ENCODE data around the gene PRMT9.
A peak's percentile ranks its signal among the peaks of the same experiment; 100 is the strongest.

Gene PRMT9

DNA sequence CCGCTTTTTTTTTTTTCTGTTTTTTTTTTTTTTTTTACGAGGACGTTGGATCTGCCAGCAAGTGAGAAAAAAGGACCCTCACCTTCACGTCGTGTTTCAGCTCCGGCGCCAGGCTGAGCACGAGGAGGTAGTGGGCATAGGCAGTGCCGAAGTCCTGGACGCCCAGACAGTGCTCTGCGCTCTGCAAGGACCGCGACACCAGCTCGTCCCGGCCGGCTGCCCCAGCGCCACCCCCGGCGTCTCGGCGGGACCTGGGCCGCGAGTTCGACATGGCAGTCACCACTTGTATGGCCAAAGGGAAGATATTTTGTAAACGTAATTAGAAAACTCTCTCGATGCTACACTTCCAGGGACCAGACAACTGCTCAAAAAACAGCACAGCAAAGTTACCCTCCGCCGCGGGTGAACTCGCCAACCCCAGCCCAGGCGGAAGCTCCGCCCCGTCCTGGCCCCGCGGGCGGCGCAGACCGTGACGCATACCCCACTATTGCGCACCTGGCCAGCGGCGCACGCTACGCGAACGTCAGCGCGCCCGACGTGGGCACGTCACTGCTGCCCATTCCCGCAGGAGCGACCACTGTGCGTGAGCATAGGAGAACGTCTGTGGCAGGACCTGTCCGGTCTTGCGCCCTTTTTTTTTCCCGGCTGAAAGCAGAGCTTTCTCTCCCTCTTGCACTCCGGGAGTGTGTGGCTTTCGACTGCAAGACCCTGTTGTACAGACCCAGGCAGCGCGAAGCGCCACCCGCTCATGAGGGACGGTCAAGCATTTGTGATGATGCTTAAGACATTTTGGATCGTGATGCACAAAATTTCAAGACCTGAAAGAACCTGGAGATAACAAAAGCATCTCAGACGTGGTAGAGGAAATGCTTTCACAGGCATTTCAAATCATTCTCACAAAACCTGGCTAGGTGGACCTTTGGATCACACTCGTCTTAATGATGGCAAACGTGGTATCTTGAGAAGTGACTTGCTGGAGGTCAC lies at the start of gene PRMT9:
Gene PRMT9 (minus strand): TSS at position 447 of the 984 bp plus-strand sequence. CDS start 176 bp downstream, at position 271.
- DNase-seq: peak; percentile 57

DNA sequence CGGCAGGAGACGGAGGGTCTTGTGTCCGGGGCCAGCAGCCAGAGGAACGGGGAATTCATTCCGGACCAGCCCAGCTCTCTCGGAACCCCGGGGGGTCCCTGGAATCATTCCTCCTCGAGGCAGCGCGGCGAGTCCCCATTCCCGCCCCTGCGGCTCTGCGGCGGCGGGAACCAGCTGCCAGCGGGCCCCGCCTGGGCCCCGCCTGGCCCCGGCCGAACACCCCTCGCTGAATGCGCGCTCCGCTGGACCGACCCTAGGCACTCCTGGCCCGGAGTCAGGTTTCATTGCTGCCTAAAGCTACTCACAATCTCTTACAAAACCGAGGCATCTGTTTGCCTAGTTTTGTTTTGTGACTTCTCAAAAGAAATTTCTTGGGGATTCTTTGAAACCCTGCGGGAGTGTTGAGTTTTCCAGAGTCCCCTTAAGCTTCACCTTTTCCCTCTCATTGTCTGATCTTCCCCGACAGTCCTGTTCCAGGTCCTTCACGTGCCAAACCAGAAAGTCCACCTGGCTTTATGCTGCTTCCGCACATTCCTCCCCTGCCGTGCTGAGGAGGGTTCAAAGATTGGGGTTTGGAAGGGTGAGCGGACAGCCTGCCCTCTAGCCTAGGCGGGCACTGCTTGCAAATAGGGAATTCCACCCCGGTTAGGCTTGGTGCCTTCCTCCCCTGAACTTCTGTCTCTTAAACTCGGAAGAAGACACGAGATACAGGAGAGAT lies 48.7 kb upstream of the PRMT9 start:
- no peak for DNase-seq

GRCh38 chr4:147731580-147732517 lies 47.9 kb upstream of the PRMT9 start, which contains the start of gene ARHGAP10:
Gene ARHGAP10, plus strand, starts transcription at chr4:147732088. Its CDS starts 214 bp downstream, at chr4:147732302.
- no peak for DNase-seq

DNA sequence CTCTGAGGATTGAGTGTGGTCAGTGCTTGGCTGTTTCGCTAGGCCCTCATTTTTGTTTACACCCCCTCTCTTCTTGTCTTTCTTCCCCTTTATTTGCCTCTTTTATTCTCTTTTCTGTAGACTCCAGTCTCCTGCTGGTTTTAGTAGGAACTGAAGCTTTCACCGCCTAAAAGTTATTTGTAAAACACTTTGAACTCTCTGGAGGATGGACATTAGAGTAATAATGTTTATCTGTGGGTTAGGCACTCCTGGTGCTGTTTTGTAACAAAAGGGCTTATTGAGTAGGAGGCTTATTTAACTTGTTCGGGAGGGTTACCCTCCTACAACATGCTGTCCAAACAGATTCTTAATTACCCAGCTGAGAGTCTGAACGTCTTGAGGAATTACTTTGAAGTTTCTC lies 46.4 kb upstream of the PRMT9 start:
- no peak for DNase-seq

DNA sequence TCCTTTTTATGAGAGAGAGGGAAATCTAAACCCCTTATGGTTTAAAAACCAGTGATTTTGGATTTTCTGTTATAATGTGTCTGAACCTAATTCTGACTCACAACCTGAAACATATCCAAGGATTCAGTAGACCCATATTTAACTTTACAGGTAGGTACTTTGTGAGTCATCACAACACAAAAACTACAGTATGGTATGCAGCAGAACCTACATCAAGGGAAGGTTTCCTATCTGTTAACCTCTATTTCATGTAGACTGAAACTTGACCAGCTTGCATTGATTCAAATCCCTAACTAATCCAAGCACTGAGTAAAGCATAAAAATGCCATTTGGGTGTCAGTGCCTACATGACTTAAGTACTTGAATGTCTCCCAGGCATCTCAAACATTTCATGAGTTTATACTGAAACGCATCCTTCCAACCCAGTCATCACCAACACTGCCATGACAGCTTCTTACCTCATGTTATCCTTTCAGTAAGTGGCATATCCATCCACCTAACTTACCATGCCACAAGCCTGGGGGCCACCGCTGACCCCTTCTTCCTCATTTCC lies 43.6 kb upstream of the PRMT9 start:
- DNase-seq: no peak

DNA sequence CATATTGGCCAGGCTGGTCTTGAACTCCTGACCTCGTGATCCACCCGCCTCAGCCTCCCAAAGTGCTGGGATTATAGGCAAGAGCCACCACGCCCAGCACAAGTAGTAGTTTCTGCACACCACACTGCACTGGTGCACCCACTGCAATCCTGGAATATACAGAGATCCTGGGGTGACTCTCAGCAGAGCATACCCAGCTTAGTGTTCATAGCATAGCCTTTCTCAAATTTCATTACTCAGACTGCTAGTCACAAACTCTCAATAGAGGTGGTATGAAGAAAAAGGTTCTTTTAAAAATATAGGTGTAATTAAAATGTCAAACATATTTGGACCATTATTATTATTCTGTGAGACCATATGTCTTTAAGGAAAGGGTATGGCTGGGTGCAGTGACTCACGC lies 41.7 kb upstream of the PRMT9 start:
- no peak for DNase-seq

DNA sequence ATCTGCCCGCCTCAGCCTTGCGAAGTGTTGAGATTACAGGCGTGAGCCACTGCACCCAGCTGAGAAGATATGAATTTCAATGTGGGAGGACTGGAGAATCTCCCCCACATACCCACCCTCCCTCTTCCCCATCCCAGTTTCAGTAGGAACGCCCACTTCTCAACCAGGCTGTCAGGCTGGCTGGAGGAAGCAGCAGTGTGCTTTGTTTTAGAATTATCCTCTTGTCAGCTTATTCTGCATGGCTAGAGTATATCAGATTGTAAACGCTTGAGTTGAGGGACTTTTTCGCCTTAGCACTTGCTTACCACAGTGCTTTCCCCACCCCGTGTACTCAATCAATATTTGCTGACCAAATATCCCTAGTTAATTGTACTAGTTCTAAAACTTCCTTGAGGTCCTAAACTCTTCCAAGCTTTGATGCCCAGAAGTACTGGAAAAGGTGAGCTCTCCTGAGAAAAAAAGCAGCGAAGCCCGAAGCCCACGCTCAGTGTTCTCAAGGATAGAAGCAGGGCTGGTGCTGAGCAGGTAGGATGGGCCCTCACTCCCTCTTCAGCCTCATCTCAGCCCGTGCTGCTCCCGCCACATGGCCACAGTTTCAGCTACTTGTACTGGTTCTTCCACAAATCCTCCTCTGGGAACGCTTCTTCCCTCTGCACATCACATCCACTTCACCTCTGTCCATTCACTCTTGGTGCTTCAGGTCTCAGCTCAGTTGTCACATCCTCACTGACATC lies 40.7 kb upstream of the PRMT9 start:
- no peak for DNase-seq

DNA sequence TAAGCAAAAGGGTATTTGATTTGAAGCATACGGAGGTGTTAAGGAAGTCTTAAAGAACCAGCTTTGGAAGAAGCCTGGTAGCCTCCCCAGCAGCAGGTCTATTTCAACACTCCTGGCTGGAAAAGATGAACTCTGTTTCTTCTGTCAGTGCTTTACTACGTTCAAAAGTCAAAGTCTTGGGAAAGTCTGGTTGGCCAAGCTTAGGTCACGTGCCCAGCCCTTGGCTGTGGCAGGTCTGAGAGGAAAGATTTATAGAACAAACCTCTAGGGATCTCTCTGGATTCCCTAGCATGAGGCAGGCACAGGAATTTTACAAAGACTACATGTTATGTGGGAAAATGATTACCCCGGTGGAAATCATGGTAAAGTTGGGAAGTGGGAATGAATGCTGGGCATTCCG lies 39.4 kb upstream of the PRMT9 start:
- DNase-seq: no peak

DNA sequence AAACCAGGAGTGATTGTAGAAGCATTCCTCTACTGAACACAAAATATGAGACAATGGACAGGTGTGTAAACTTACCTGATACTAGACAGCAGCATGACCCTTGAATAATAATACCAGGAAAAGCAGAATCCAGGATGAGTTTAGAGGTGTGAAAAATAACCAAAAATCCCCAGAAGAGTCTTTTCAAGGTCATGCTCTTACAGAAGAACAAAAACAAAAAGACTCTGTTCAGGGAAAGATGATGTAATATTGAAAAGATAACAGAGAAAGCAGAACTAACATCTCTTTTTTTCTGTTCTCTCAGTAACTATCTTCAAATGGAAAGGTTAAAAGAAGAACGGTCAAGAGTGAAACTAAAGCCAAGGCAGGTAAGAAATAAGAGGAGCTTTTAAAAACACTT lies 33.9 kb upstream of the PRMT9 start:
- no peak for DNase-seq

DNA sequence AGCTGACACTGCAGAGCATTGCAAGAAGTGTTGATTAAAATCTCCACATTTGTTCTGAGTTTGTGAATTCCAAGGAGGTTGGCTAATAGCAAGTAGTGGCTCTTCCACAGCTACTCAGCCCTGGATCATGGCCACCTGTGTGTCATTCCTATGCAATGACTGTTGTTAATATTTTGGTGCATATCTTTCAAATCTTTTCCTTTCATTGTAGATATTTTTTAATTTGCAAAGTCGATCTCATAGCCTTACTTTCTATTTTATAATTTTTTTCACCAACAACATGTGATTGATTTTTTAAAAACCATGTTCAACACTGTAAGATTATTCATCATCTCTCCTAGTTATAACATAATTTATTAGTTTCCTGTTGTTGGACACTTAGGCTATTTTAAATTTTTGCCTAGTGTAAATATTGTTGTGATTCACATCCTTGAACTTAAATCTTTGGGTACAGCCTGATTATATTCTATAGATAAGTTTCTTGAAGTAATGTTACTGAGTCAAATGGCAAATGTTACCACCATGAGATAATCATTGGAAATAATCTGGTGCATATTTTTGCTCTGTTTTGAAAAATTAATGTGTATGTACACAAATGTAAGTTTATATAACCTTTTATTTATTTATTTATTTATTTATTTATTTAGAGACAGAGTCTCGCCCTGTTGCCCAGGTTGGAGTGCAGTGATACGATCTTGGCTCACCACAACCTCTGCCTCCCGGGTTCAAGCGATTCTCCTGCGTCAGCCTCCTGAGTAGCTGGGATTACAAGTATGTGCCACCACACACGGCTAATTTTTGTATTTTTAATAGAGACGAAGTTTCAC lies 30.8 kb upstream of the PRMT9 start:
- DNase-seq: no peak

GRCh38 chr4:147709999-147710398 lies 26.0 kb upstream of the PRMT9 start:
- DNase-seq: no peak

DNA sequence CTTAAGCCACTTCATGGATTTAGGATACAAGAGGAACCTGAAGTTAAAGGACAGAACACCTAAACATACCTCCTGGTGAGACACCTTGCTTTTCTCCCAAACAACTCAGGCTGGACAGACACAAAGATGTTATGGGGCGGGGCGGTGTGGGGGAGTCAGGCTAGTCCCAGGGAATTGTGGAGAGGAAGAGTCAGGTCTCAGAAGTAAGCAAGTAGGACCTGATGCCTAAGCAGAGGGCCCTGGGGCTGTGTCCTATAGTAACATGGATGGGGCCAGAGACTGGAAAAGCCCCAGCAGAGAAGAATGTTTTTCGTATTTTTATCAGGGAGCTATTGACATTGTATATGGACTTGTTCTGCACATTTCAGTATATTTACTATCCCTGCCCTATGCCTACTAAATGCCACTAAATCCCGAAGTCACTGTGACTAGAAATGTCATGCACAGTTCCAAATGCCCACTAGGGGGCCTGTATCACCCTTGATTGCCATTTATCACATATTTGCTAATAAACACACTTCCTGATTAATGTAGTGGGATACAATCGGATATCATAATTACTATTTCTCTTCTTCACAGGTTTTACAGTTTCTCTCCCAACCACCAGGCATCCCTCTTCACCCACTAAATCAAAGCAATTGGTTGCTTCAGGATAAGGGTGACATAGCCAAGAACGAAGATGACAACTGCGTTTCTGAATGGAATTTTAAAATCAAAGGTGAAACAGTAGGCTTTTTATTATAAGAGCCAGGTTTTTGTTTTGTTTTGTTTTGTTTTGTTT lies 24.1 kb upstream of the PRMT9 start:
- no peak for DNase-seq

- no peak for DNase-seq
These were observed 20.9 kb upstream of the PRMT9 start for GRCh38 chr4:147704846-147705245.

DNA sequence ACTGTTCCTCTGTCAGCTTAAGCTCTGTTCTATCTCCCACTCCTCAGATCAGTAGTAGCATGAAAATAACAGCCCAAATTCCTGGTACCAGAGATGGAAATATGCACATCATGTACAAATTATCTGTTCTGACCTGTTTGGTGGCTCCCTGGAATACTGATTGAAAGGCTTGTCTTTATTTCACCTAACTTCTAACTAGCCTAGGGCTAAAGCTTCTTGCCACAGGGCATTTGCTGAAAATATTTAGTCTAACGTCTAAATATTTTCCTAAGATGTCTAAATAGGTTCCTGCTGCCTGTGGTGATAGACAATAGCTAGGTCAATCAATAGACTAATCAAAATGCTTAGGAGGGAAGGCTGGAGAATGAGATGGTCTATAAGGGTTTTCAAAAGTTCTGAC lies 12.9 kb upstream of the PRMT9 start:
- no peak for DNase-seq

DNA sequence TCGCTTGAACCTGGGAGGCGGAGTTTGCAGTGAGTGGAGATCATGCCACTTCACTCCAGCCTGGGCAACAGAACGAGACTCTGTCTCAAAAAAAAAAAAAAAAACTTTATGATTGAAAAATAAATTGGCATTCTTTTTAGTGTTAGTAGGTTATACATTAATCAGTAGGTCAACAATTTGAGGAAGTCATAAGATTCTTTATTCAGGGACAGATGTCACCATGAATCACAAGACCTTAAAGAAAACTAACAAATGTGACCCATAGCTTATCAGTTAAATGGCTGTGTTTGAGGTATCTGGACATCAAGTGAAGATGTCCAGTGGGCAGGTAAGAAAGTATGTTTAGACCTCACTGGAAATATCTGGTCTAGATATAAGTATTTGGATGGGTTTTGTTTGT lies 9.3 kb upstream of the PRMT9 start:
- DNase-seq: no peak

DNA sequence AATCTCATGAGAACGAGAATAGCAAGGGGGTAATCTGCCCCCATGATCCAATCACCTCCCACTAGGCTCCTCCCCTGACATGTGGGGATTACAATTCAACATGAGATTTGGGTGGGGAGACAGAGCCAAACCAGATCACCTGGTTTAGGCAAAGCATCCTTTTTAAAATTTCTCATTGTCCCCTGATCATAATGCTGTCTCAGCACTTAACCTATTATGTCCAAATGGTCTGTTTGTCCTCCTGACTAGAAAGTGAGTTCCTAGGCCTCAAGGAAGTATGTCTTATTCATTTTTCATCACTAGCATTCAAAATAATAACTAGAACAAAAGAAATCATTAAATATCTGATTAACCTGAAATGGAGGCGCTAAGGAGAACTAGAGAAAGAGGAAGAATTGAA lies 7.9 kb upstream of the PRMT9 start:
- DNase-seq: no peak

DNA sequence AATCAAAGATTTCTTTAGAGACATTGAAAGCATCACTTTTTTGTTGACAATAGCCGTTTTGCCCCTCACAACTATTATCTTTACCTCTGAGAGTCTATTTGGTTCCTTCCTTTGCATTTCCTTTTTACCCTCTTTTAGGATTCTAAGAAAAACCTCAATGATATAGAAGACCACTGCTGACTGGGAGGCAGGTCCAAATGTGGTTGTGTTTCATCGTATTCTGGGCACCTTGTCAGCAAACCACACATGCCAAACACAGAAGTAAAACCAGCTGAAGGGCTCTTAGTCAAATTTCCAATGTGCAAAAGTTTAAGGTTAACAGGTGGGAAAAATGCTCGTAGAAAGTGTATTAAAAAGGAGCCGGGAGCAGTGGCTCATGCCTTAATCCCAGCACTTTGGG lies 5.1 kb upstream of the PRMT9 start:
- no peak for DNase-seq

DNA sequence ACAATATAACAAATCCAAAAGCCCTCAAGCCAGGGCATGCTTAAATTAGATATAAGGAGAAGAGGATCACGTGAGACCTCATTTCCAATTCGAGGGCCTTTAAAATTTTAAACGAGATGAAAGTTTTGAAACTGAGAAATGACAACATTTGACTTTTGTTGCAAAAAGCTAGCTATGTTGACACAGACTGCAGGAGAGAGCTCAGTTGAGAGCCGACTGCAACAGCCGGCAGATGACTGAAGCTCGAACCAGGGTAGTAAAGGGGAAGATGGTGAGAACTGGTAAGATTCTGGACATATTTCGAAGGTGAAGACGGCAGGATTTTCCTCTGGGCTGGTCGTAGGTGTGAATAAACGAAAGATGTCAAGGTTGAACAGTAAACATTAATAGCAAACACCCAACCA lies 773 bp downstream of the PRMT9 start:
- DNase-seq: no peak

DNA sequence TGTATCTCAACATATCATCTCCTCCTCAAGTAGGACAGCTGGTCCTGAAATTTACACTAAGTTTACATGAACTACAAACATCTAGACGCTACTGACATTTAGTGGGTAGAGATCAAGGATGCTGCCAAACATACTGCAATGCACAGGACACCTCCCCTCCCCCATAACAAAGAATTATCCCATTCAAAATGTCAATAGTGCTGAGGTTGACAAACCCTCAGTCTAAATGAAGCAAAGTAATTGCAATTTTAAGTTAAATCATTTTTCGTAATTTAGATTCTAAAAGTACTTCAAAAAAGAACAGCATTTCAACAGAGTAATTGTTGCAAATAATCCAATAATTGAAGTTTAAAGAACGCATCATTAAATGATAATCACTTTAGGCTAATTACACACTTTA lies 1.2 kb downstream of the PRMT9 start:
- no peak for DNase-seq

All from NCI-H526 treated with DMSO at 0.1 percent for 48 hours (cell line).